ENCODE data around the gene YBX3.

Gene YBX3

GRCh38 chr12:10701843-10702242 is 21.3 kb downstream of the YBX3 start:
- TF ChIP-seq CTCF (IDR thresholded peaks at IDR 0.05; ENCODE audit: insufficient read depth, low read depth, low read length, missing control alignments), result no peak
- H3K4me3 ChIP-seq (ENCODE audit: low read depth, low read length), result no peak overlapping the region
- DNase-seq (ENCODE audit: low read depth), result no peak

GRCh38 chr12:10701131-10701681 is 21.9 kb downstream of the YBX3 start:
- DNase-seq (ENCODE audit: low read depth), result peak; percentile 10
- TF ChIP-seq CTCF (IDR thresholded peaks at IDR 0.05; ENCODE audit: insufficient read depth, low read depth, low read length, missing control alignments), result no peak
- H3K4me3 ChIP-seq (ENCODE audit: low read depth, low read length), result no peak overlapping the region

GRCh38 chr12:10700581-10700980 is 22.5 kb downstream of the YBX3 start:
- no peak overlapping the region for H3K4me3 ChIP-seq (ENCODE audit: low read depth, low read length)
- TF ChIP-seq CTCF (IDR thresholded peaks at IDR 0.05; ENCODE audit: insufficient read depth, low read depth, low read length, missing control alignments), result no peak
- DNase-seq (ENCODE audit: low read depth), result no peak

- no peak overlapping the region for H3K4me3 ChIP-seq (ENCODE audit: low read depth, low read length)
- no peak for TF ChIP-seq CTCF (IDR thresholded peaks at IDR 0.05; ENCODE audit: insufficient read depth, low read depth, low read length, missing control alignments)
- no peak for DNase-seq (ENCODE audit: low read depth)
Observed at GRCh38 chr12:10697862-10698261, 25.3 kb downstream of the YBX3 start.

- DNase-seq (ENCODE audit: low read depth), result no peak
- no peak for TF ChIP-seq CTCF (IDR thresholded peaks at IDR 0.05; ENCODE audit: insufficient read depth, low read depth, low read length, missing control alignments)
Observed at GRCh38 chr12:10697156-10697555, 26.0 kb downstream of the YBX3 start.

DNA sequence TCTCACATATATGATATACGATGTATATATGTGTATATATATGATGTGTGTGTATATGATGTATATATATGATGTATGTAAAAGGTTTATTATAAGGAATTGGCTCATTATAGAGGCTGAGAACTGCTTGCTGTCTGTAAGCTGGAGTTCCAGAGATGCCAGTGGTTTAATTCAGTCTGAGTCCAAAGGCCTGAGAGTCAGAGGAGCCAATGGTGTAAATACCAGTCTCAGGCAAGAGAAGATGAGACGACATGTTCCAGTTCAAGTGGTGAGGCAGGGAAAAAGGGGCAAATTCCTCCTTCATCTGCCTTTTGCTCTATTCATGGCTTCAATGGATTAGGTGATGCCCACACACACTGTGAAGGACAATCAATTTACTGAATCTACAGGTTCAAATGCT is 32.2 kb downstream of the YBX3 start:
- no peak overlapping the region for H3K4me3 ChIP-seq (ENCODE audit: low read depth, low read length)
- DNase-seq (ENCODE audit: low read depth), result no peak
- TF ChIP-seq CTCF (IDR thresholded peaks at IDR 0.05; ENCODE audit: insufficient read depth, low read depth, low read length, missing control alignments), result no peak

More at GRCh38 chr12:10697156-10697555, 26.0 kb downstream of the YBX3 start:
- no peak overlapping the region for H3K4me3 ChIP-seq (ENCODE audit: low read depth, low read length)

DNA sequence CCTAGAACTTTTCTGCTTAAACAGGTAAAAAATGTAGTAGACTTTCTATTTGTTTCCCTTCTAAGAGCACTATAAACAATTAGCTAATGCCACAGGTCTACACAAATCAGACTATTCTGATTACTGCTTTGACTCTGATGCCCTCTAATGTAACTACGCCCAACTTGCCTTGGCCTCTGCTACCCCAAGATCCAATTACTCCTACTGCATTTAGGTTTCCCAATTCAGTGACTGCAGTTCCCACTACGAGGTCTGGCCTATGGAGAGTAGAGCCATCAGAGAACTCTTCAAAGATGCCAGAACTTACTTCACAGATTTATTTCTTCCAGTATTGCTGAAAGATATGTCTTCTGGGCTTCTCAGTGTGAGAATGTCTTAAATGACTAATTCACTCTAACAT is 34.0 kb downstream of the YBX3 start:
- no peak for TF ChIP-seq CTCF (IDR thresholded peaks at IDR 0.05; ENCODE audit: insufficient read depth, low read depth, low read length, missing control alignments)
- DNase-seq (ENCODE audit: low read depth), result no peak
- no peak overlapping the region for H3K4me3 ChIP-seq (ENCODE audit: low read depth, low read length)

Data from GM12865 (cell line).